Measurements from ENCODE around the gene RIN3. TPM values are rescaled to one million over a fixed set of nuclear protein-coding genes. Genes with fewer than 3 reads are reported as not detected.

RIN3 gene
- total RNA-seq, 4 donors from 2014 or later, result 13.5 to 22.2 (median 16.2) TPM

DNA sequence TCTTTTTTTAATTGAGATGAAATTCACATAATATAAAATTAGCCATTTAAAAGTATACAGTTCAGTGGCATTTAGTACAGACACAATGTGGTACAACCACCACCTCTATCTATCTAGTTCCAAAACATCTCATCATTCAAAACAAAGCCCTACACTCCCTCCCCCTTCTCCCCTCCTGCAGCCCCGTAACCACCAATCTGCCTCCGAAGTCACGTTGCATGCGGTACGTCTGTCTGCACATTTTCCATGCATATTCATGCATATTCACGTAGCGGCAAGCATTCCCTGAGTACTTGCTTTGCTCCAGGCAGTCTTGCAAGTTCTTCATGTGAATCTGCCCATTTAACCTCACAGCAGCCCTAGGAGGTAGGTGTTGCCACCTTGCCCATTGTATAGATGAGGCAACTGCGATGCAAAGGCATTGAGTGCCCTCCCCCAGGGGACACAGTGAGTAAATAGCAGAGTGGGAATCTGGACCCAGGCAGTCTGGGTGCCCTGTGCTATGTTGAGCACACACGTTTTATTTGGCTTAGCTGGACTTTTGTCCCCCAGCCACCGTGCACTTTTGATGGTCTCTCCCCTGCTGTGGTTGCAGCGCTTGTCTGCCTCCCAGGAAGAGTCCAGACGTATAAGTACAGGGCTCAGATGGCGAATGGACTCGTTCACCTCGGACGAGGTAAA, 43.4 kb downstream of the RIN3 start:
- Histone ChIP-seq H3K36me3 (peaks cover 0 to 48% of the 10 kb centered on the region in 2 donors), H3K27ac (no peak overlapping the region), H3K4me3 (no peak overlapping the region), H3K27me3 (no peaks in the 10 kb centered on the region), H3K4me1 (peaks cover 0 to 40% (median 7%) of the 10 kb centered on the region in 3 donors), H3K9me3 (no peaks in the 10 kb centered on the region)
- ATAC-seq, result no peak
- WGBS, 2 donors (ENCODE audit: low coverage in 1 of 2), result 89 to 96% methylated on average over 5 to 13 of the region's 16 CpGs
- TF ChIP-seq, protein P1, sequence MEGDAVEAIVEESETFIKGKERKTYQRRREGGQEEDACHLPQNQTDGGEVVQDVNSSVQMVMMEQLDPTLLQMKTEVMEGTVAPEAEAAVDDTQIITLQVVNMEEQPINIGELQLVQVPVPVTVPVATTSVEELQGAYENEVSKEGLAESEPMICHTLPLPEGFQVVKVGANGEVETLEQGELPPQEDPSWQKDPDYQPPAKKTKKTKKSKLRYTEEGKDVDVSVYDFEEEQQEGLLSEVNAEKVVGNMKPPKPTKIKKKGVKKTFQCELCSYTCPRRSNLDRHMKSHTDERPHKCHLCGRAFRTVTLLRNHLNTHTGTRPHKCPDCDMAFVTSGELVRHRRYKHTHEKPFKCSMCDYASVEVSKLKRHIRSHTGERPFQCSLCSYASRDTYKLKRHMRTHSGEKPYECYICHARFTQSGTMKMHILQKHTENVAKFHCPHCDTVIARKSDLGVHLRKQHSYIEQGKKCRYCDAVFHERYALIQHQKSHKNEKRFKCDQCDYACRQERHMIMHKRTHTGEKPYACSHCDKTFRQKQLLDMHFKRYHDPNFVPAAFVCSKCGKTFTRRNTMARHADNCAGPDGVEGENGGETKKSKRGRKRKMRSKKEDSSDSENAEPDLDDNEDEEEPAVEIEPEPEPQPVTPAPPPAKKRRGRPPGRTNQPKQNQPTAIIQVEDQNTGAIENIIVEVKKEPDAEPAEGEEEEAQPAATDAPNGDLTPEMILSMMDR (IDR thresholded peaks at IDR 0.05), result no peak
- TF ChIP-seq EP300 (IDR thresholded peaks at IDR 0.05) (no peak), POLR2AphosphoS5 (IDR thresholded peaks at IDR 0.05) (no peak), POLR2A (IDR thresholded peaks at IDR 0.05) (no peak)

DNA sequence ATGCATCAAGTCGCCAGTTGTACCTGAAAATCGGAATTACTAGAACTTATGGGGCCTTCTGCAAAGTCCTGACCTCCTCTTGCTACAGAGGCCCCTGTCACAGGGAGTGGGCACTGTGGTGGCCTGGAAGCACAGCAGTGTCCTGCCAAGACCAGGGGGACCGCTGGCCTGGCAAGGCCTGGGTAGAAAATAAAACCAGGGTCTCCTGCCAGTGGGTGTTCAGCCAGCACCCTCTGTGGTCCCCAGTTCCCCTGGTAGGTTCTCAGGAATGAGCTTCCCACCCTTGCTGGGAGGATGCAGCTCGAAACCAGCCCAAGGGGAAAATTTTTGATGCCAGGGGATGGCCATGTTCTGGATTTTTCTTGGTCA, 43.9 kb downstream of the RIN3 start:
- Histone ChIP-seq H3K27ac (no peak overlapping the region), H3K4me1 (peaks cover 0 to 35% (median 7%) of the 10 kb centered on the region in 3 donors), H3K27me3 (no peaks in the 10 kb centered on the region), H3K36me3 (peaks cover 0 to 48% of the 10 kb centered on the region in 2 donors), H3K9me3 (no peaks in the 10 kb centered on the region), H3K4me3 (no peak overlapping the region)
- TF ChIP-seq POLR2AphosphoS5 (IDR thresholded peaks at IDR 0.05) (no peak), POLR2A (IDR thresholded peaks at IDR 0.05) (no peak), EP300 (IDR thresholded peaks at IDR 0.05) (no peak)
- TF ChIP-seq, protein P1 (IDR thresholded peaks at IDR 0.05), result no peak
- no peak for ATAC-seq
- 90% methylated on average over 2 of the region's 4 CpGs; no CpG with 5 or more reads in 1 of the 2 donors for WGBS, 2 donors (ENCODE audit: low coverage in 1 of 2)

GRCh38 chr14:92558319-92558718, 44.7 kb downstream of the RIN3 start:
- WGBS, 2 donors (ENCODE audit: low coverage in 1 of 2), result 60% methylated on average over 1 of the region's 1 CpG; no CpG with 5 or more reads in 1 of the 2 donors
- peaks cover 0 to 48% of the 10 kb centered on the region in 2 donors for H3K36me3 ChIP-seq
- no peaks in the 10 kb centered on the region for H3K9me3 ChIP-seq
- TF ChIP-seq EP300 (IDR thresholded peaks at IDR 0.05) (no peak), POLR2A (IDR thresholded peaks at IDR 0.05) (no peak), POLR2AphosphoS5 (IDR thresholded peaks at IDR 0.05) (no peak)
- TF ChIP-seq, protein P1 (IDR thresholded peaks at IDR 0.05), result no peak
- H3K27me3 ChIP-seq, result no peaks in the 10 kb centered on the region
- ATAC-seq, result no peak
- peaks cover 0 to 34% (median 7%) of the 10 kb centered on the region in 3 donors for H3K4me1 ChIP-seq
- no peak overlapping the region for H3K4me3 ChIP-seq
- no peak overlapping the region for H3K27ac ChIP-seq

- H3K36me3 ChIP-seq, result peaks cover 0 to 48% of the 10 kb centered on the region in 2 donors
- no peak for ATAC-seq
- WGBS, 2 donors (ENCODE audit: low coverage in 1 of 2), result 90 to 100% methylated on average over 1 to 2 of the region's 4 CpGs
- no peaks in the 10 kb centered on the region for H3K9me3 ChIP-seq
- H3K4me1 ChIP-seq, result peaks cover 0 to 27% (median 0%) of the 10 kb centered on the region in 3 donors
- H3K27ac ChIP-seq, result no peak overlapping the region
- H3K27me3 ChIP-seq, result no peaks in the 10 kb centered on the region
- TF ChIP-seq POLR2AphosphoS5 (IDR thresholded peaks at IDR 0.05), result no peak
- TF ChIP-seq EP300 (IDR thresholded peaks at IDR 0.05), result no peak
- TF ChIP-seq, protein P1 (IDR thresholded peaks at IDR 0.05), result no peak
- TF ChIP-seq POLR2A (IDR thresholded peaks at IDR 0.05), result no peak
- no peak overlapping the region for H3K4me3 ChIP-seq
Observed at GRCh38 chr14:92559486-92559885, 45.9 kb downstream of the RIN3 start.

All from gastroesophageal sphincter (tissue), 4 donors.